Effector CD4-positive, alpha-beta T cell (primary cell): ENCODE measurements around the gene SPACA9.

Source experiments
- DNase-seq: peaks from one replicate; pipeline ENCODE4 v3.0.0-alpha.2; 2020
- total RNA-seq: gene quantifications from one replicate; lab custom pipeline; 2026; lab: John Stamatoyannopoulos, UW

Gene SPACA9
- total RNA-seq, result 2.4 reads per million, percentile 7 among the genes with 10 or more reads in this experiment

- no peak for DNase-seq
These were observed at the start of gene SPACA9 for GRCh38 chr9:132878695-132879456. Gene SPACA9 (plus strand): TSS chr9:132878898. CDS start chr9:132883948, 5,050 bp downstream.

GRCh38 chr9:132832171-132832881 lies 46.4 kb upstream of the SPACA9 start:
- no peak for DNase-seq

DNA sequence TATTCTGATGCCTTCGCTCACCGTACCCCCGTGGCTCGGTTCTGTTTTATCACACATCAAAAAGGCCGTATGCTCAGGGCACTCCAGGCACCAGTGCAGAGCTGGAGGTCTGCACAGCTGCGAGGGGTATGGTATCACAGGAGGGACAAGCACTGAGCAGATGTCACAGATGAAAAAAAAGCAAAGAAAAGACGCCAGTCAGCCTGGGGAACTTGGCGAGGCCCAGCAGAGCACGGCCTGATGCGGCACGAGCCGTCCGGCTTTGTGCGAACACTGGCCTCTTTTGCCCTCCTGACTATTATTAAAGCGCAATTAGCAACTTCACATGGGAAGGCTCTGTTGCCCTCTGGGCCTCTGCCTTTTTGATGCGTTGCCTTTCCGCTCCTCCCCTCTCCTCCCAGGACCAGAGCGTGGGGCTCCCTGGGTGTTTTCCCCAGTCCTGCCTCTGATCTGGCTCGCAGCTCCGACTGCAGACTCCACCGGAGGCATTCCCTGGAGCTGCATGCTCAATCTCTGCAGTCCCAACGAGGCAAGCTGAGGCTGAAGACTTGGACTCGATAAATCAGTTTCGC lies 45.1 kb upstream of the SPACA9 start:
- no peak for DNase-seq

GRCh38 chr9:132834343-132834742 lies 44.4 kb upstream of the SPACA9 start:
- no peak for DNase-seq

DNA sequence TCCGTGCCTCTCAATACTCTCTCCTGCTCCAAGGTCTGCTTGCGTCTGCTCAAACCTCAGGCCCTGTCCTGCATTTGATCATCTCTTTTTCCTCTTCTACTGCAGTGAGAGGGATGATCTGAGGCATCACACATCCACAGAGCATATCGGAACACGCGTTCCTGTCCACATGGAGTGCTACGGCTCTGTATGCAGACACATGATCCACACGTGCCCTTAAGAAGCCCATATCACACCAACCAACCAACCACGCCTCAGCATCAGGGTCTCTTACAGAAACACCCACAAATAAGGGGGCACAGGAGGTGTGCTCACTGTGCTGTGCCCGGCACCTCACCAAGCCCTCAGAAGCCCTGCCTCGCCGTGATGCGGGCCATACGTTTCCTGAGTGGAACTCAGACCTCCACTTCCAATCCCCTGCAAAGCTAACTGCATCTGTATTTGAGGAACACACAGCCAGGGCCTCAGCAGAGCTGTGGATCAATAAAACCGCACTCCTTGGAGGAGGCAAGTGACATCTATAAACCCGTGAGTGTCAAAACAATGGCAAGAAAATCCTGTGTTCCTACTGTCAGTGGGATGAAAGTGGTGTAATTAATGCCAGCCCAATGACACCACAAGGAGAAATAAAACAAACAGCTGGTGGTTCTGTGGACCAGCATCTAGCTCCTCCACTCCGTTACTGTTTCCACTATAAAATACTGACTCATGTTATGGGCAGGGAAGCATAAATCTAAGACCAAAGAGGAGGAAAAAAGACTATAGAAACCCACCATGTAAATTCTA lies 41.0 kb upstream of the SPACA9 start:
- DNase-seq, result no peak

- no peak for DNase-seq
These were observed 40.4 kb upstream of the SPACA9 start for GRCh38 chr9:132838291-132838690.

GRCh38 chr9:132840980-132841379 lies 37.7 kb upstream of the SPACA9 start:
- DNase-seq, result no peak

GRCh38 chr9:132842124-132843044 lies 36.3 kb upstream of the SPACA9 start:
- DNase-seq, result no peak

DNA sequence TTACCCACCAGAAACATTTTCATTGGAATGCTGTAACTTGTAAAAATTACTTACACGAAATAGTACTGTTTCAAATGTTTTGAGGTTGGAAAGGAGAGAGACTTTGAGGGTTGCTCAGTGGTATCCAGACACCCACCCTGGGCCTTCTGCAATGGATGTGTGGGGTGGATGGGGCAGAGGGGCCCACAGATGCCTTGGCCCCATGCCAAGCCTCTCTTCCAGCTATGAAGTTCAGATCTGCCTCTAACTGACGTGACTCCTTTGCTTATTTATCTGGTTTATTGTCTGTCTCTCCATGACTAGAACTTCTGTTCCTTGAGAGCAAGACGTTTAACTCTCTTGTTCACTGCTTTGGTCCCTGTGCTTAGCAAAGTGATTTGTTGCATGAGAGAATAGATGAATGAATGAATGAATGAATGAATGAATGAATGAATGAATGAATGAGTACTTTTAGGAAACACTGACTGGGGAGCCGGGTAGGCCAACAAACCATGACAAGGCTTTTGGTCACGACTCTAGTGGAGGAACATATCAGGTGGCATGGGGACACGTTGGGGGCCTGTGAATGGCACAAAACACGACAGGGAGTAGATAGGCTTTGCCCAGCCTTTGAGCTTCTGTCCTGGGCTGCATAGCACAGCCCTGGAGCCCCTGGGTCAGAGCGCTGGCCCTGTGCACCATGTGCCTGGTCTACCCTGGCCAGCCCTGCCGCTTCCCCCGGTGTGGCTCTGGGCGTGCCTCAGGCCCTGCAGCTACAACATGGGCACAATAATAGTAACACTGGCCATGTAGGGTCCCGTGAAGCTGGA lies 32.4 kb upstream of the SPACA9 start:
- no peak for DNase-seq

DNA sequence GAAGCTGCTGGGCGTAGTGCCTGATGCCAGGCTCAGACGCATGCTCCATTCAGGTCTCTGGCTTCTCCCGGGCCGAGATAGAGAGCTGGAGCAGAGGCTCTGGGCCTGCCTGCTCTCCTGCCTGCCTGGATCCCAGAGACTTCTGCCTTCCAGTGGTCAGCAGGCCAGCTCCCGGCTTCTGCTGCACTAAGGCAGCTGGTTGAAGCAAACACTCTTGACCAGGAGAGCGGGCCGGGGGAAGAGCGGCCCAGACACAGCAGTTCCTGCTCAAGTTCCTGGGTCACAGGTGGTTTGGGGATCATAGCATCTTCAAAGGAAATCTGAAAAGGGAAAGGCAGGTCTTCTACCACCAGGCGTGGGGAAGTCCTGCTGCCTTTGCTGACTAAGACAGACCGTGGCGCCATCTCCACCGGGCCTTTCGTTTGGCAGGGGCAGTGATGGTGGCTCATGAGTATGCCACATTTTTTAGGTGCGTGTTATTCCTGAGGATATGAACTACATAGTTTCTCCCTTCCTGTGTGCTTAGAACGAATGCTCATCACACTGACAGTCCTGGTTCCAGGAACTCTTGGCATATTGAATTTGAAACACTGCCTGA lies 31.7 kb upstream of the SPACA9 start:
- no peak for DNase-seq

DNA sequence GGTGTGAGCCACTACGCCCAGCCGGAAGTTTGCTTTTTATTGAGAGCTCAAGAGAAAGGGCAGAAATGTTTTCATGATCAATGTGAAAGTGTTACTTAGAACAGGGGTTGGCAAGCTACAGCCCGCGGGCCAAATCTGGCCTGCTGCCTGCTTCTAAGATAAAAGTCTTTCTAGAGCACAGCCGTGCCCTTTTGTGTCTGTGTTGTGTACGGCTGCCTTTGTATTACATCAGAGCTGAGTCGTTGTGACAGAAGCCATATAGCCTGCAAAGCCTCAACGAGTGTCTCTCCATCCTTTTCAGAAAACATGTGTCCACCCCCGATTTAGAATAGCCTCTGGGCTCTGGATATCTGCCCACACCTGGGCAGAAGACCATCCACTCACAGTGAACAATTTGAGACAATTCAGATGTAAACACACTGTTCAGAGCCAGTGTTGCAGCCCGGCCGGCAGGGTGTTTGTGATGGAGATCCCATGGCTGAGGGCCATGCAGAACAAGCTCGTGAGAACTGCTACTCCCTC lies 29.5 kb upstream of the SPACA9 start:
- no peak for DNase-seq

DNA sequence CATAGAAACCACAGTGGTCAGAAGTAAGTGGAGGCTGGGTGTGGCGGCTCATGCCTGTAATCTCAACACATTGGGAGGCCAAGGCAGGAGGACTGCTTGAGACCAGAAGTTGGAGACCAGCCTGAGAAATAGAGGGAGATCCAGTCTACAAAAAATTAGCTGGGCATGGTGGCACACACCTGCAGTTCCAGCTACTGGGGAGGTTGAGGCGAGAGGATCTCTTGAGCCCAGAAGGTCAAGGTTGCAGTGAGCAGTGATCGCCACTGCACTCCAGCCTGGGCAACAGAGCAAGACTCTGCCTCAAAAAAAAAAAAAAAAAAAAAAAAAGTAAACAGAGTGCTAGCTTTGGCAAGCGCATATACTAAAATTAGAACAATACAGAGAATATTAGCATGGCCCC lies 25.2 kb upstream of the SPACA9 start:
- no peak for DNase-seq

GRCh38 chr9:132854832-132855231 lies 23.9 kb upstream of the SPACA9 start:
- no peak for DNase-seq

DNA sequence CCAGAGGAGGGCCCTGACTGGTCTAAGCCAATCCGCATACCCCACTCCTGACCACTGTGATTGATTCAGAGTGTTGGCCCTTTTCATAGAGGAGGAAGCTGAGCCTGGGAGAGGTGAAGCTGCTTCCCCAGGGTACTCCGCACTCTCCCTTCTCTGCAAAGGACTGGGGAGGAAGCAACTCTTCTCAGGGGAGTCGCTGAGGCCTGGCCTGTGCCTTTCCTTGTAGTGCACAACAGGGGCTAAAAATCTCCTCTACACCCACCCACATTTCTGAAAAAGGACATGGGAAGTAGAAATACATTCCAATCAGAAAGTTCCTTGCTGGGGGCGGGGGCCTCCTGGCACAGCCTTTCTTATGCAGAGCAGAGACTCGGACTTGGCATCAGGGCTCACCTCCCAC lies 22.8 kb upstream of the SPACA9 start:
- no peak for DNase-seq

DNA sequence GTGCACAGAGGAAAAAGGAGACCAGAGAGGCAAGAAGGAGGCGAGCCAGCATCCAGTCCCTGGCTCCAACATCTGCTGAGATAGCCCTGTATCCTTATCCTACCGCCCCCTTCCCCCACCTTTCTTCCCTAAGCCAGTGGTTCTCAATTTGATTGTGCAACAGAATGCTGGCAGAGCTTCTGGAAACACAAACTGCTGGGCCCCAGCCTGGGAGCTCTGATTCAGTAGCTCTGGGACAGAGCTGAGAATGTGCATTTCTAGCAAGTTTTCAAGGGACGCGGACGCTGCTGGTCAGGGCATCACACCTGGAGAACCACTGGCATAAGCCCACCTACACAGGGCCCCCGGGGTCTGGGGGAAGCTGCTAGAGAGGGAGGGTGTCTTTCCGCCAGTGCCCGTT lies 21.7 kb upstream of the SPACA9 start:
- DNase-seq, result no peak

GRCh38 chr9:132857616-132858342 lies 20.9 kb upstream of the SPACA9 start:
- DNase-seq, result no peak

- DNase-seq, result no peak
These were observed 19.9 kb upstream of the SPACA9 start for GRCh38 chr9:132858751-132859150.

DNA sequence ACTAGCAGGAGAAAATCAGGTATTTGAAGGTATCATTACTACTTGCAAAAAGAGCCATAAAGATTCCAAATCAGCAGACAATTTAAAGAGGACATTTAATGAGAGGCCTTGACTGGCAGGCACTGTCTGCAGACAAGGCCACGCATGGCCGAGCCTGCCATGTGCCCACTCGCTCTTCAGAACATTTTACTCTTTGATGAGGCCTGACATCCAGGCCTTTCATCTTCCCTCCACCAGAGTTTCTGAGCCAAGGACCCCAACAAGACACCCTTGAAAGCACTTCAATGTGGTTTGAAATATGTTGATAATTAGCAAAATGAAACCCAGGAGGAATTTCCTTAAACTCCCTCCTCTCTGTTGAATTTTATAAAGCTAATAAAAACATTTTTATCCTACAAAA lies 17.0 kb upstream of the SPACA9 start:
- DNase-seq, result no peak

- DNase-seq, result no peak
These were observed 16.2 kb upstream of the SPACA9 start for GRCh38 chr9:132862533-132862932.

- no peak for DNase-seq
These were observed 15.6 kb upstream of the SPACA9 start for GRCh38 chr9:132863096-132863495.
